ENCODE data around the gene PIK3R1. TPM values are rescaled to one million over a fixed set of nuclear protein-coding genes. Genes with fewer than 3 reads are reported as not detected.

Gene PIK3R1
- total RNA-seq, 1 experiment from 2014 or later, result 11.3 TPM

DNA sequence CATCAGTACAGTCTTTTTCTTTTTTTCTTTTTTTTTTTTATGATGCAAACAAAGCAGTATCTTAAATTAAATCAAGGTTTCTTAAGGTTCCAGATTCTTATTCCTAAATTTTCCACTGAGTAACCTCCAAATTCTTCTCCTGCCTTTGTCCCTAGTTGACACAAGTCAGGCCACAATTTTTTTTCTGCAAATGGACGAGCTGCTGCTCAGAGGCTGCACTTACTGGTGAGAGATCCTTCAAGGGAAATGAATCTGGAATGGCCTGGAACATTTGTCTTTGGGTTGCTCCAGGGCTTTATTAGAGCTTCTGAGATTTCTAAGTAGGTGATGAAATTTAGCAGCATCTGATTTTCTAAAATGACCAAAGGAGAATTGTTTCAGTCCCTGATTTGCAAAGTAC is 39.3 kb downstream of the PIK3R1 start:
- no peak overlapping the region for H3K56ac ChIP-seq (ENCODE audit: insufficient read length, low read depth, low read length)
- H2AK5ac ChIP-seq (ENCODE audit: insufficient read length, low read length), result no peak overlapping the region

More for the DNA sequence above, 39.3 kb downstream of the PIK3R1 start:
- Histone ChIP-seq H3K4me2 (ENCODE audit: insufficient read depth, insufficient read length, low read length) (no peak overlapping the region), H2BK5ac (ENCODE audit: insufficient read length, low read length) (no peak overlapping the region), H4K91ac (ENCODE audit: insufficient read length, low read depth, low read length) (no peak overlapping the region), H3K27ac (ENCODE audit: insufficient read length, low read depth, low read length) (no peak overlapping the region), H2BK15ac (ENCODE audit: low read depth, low read length) (no peak overlapping the region), H3K14ac (ENCODE audit: insufficient read depth, low read length) (no peak overlapping the region), H4K20me1 (ENCODE audit: control insufficient read depth, insufficient read depth, insufficient read length) (no peaks in the 10 kb centered on the region), H3K4me1 (ENCODE audit: insufficient read depth, low read length) (peaks cover 11% of the 10 kb centered on the region; the same call in 1 of the 2 replicates), H3K79me2 (ENCODE audit: insufficient read depth, low read length) (no peaks in the 10 kb centered on the region), H3K18ac (ENCODE audit: insufficient read length, low read depth, low read length) (no peak overlapping the region), H3K9ac (ENCODE audit: extremely low read depth, insufficient read length, low read length) (no peak overlapping the region), H3K27me3 (ENCODE audit: insufficient read depth, low read length) (no peaks in the 10 kb centered on the region), H4K5ac (ENCODE audit: insufficient read length, low read depth, low read length) (no peak overlapping the region), H3K23ac (ENCODE audit: insufficient read length, low read depth, low read length) (no peak overlapping the region), H3K23me2 (ENCODE audit: insufficient read length, low read depth, low read length, poor library complexity, severe bottlenecking) (no peaks in the 10 kb centered on the region), H4K8ac (replicated peaks; ENCODE audit: insufficient read length, low read depth, low read length) (no peak overlapping the region), H3K79me1 (ENCODE audit: insufficient read depth, low read depth, low read length, poor library complexity, severe bottlenecking) (no peaks in the 10 kb centered on the region), H2BK120ac (ENCODE audit: low read depth, low read length, poor library complexity, severe bottlenecking) (no peak overlapping the region), H3K4ac (ENCODE audit: low read depth, low read length) (no peak overlapping the region), H2AFZ (ENCODE audit: low read length) (no peak overlapping the region), H3K9me3 (ENCODE audit: control insufficient read depth, low read depth, low read length) (no peaks in the 10 kb centered on the region), H3T11ph (ENCODE audit: low read length) (no peak overlapping the region), H2BK12ac (ENCODE audit: insufficient read length, low read depth, low read length) (no peak overlapping the region), H2BK20ac (ENCODE audit: low read depth, low read length, poor library complexity, severe bottlenecking) (no peak overlapping the region)
- Mint-ChIP-seq H3K4me1 (peaks cover 26% of the 10 kb centered on the region in 2 experiments), H3K27me3 (ENCODE audit: low read depth) (no peaks in the 10 kb centered on the region), H3K9me3 (no peaks in the 10 kb centered on the region), H3K27ac (no peak overlapping the region), H3K4me3 (no peak overlapping the region), H3K36me3 (ENCODE audit: insufficient read depth in 1 of 3, low read depth in 3 of 3) (no peaks in the 10 kb centered on the region)
- no CpG with 5 or more reads among the region's 1 CpG for WGBS (ENCODE audit: extremely low coverage, insufficient read length, low lambda C conversion rate)
- TF ChIP-seq, protein P1, sequence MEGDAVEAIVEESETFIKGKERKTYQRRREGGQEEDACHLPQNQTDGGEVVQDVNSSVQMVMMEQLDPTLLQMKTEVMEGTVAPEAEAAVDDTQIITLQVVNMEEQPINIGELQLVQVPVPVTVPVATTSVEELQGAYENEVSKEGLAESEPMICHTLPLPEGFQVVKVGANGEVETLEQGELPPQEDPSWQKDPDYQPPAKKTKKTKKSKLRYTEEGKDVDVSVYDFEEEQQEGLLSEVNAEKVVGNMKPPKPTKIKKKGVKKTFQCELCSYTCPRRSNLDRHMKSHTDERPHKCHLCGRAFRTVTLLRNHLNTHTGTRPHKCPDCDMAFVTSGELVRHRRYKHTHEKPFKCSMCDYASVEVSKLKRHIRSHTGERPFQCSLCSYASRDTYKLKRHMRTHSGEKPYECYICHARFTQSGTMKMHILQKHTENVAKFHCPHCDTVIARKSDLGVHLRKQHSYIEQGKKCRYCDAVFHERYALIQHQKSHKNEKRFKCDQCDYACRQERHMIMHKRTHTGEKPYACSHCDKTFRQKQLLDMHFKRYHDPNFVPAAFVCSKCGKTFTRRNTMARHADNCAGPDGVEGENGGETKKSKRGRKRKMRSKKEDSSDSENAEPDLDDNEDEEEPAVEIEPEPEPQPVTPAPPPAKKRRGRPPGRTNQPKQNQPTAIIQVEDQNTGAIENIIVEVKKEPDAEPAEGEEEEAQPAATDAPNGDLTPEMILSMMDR (conservative IDR thresholded peaks at IDR 0.05), result no peak
- DNase-seq, result no peak

Data from H9 (cell line).